Head of caudate nucleus (tissue), 42 donors: Measurements from ENCODE around the gene AFAP1.
A peak's percentile ranks its signal among the peaks of the same experiment; 100 is the strongest.

Experiments used
- DNase-seq, 42 donors: peaks; one replicate each; pipeline versions ENCODE4 v3.0.0 to v3.0.0-alpha.2; 2020 to 2021; ENCODE audit warnings: mixed read lengths in 7 of 42
- intact Hi-C: fragments of 100-400 bp; cut with DNase I; formaldehyde crosslinking; loops from one replicate; pipeline ENCODE4 v1.15.0; 2022

Gene AFAP1

DNA sequence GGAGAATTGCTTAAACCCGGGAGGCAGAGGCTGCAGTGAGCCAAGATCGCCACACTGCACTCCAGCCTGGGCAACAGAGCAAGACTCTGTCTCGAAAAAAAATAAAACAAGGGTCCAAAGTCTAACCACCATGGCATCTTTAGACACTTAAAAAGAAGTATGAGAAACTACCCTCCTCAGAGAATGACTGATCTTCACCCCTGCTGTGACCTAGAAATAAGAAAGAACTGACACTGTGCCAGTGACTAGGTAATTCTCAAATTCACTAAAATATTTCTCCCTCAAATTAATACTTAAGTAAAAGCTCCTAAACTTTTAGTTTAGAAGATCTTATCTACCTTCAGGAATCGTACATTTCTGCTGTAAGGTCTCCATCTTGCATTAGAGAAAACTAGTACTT, 80.3 kb downstream of the AFAP1 start:
- no peak for DNase-seq
- intact Hi-C loops = no loop called here

DNA sequence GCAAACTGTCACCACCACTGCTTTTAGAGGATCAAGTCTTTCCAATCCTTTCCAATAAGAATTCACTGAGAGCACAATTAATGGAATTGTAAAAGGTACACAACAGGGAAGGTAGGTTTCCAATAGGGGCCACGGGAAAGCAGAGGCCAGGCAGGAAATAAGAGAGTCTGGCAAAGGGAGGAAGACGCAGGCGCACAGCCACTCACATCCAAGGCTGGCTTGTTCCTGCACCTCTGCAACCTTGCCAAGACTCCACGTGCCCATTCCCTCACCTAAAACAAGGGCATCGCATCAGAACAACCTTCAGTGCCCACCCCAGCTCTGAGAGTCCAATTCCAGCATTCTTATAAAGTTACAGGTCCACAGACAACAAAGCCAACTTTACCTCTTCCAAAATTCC, 81.2 kb downstream of the AFAP1 start:
- intact Hi-C loops = no loop called here
- DNase-seq = no peak

DNA sequence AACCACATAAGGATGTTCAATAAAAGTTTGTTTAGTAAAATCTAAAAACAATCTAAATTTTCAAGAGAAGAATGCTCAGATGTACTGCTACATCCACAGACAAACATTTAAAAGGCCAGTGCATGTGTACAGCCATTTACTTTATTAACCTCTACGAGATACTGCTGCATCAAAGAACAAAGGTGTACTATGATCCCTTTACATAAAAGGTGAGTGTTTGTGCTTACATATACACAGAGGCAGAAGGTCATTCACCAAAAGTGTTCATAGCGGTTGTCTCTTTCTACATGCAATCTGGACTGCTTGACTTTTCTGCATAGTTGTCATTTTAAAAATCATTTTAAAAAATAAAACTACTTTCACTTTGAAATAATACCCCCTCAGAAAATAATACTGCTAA, 81.7 kb downstream of the AFAP1 start:
- intact Hi-C loops = no loop called here
- no peak for DNase-seq

DNA sequence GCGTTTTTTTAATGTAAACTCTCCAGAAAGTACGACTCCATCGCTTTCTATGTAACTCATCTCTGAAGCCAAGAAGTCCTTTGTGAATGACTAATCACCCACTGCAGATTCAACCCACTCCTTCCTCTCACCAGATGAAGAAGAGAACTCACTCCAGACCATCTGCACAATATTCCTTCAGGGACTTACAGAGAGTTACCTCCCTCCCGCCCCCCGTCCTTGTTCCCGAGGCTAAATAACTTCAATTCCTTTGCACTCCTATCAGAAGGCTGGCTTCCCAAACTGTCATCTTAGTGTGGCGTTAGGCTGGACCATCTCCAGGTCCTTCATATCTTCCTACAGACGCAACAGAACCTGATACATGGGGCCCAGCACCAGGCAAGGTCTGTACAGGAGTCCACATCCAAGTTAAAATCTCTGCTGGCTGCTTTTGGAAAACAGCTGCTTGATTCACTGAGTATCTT, 82.4 kb downstream of the AFAP1 start:
- intact Hi-C loops = no loop called here
- peak in 1 of 42 donors; percentile 42 for DNase-seq

DNA sequence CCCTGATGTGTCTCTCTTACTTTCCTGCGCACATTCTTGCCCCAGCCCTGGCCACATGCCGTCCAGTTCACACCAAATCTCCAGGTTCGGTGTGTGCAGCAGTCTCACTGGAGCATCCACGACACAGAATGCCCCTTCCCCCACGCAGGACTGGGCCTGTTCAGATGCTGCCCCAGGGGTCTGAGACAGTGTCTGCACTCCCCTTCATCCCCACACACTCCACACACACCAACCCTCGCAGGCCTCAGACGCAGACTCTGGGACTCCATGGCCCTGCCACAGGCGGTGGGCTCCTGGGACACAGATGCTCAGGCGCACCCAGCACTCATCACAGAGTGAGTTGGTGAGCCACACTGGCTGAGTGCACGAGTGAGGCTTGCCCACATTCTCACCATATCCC, 83.9 kb downstream of the AFAP1 start:
- DNase-seq = no peak
- intact Hi-C loops = no loop called here

DNA sequence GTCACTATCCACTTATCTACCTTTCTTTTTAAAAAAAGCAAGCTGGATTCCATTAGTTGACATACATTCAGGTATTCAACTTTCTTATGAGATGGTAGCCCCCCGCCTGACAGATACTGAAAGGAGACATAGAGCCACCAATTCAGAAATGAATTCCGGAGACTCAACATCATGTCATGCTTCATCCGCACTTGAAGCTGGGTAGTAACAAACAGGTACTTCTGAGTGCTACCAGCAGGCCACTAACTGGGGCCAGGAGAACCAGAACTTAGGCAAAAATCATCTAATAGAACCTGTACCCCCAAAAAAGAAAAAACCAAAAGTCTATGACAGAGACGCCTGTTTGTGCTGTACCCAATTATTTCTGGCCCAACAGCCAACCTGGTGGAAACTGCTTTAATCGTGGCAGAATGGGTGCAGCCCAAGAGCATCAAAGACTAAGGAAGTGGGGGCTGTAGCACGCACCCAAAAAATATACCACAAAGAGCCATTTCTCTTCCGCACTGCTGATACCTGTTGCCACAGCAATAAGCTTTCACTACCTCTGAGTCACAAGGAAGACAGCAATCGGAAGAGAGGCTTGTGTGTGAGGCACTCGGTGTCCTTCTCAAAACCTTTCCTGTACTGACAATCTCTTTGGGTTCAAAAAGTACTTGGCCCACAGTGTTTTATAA, 84.8 kb downstream of the AFAP1 start:
- no peak for DNase-seq
- intact Hi-C loops = no loop called here

DNA sequence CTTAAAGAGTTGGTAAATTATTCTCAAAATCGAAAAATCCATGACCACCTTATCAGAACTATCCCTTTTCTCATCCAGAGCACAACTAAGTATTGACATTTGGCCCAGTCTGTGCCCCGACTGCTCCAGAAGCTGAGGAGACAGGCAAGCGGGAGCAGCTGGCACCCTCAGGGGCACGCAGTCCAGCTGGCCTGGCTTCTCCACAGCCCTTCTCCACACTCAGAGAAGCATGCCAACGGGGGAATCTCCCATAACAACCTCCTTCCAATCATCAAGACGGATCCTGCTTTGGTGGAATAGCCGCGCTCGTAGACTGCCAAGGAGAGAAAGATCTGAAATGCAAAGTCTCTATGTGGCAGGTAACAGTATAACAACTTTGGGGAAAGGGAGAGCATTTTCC, 85.4 kb downstream of the AFAP1 start:
- intact Hi-C loops = no loop called here
- DNase-seq = peak in 26 of 42 donors; percentile 17 to 65 (median 38)

DNA sequence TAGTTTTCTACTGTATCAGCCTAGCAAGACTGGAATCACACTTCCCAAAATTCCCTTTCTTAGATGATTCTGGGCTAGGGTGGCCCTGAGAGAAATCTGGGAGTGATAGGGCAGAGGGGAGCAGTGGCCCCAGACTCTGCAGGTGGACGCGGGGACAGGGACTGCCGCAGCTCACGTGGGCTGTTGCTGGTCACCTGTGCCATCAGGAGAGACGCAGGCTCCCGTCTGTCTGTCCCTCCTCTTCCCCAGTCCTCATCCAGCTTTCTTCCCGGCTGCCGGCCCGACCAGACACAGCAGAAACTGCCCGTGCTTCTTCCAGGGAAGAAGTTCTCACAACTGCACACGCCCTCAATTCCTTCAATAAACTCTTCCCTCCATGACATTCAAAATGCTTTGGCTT, 86.4 kb downstream of the AFAP1 start:
- intact Hi-C loops = no loop called here

DNA sequence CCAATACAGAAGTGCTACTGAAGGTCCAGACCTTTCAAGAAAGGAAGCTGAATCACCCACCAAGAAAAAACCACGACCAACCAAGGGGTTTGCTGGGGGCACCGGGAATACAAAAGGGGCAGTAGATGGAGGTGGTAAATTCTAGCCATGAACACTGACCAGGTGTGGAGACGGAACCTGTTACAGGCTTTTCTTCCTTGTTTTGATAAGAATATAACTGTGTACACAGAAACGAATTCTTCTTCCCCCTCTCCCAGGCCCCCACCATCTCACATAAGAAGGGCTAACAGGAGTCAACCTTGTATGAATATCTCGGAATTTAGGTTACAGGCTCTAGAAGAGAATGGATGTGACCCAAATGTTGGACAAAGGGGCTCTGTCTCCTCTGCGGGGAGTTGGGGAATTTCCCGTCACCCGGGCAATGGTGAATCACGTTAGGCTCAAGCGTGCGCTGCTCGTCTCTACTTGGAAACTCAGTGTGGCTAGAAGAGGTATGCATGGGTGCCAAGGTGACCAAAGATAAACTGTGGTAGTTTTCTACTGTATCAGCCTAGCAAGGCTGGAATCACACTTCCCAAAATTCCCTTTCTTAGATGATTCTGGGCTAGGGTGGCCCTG, 87.0 kb downstream of the AFAP1 start:
- intact Hi-C loops = no loop called here
- peak in 7 of 42 donors; percentile 24 to 72 (median 38) for DNase-seq

More for the DNA sequence above, 86.4 kb downstream of the AFAP1 start:
- DNase-seq = no peak

DNA sequence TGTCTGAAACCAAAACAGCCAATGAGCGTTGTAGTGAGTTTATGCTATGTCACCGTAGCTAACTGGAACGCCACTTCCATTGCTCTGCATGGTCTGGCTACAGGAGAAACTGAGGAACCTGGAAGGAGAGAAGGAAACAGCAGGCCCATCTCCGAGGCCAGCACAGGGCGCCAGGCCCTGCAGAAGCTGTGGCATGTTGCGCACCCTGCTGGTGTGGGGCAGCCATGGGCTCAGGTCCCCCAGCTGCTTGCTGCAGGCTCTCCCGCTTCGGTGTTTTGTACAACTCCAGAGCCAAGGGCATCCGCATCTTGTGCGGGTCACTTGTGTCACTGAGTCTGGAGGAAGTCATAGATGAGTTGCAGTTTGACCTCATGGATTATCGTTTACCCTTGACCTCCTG, 89.2 kb downstream of the AFAP1 start:
- no peak for DNase-seq

DNA sequence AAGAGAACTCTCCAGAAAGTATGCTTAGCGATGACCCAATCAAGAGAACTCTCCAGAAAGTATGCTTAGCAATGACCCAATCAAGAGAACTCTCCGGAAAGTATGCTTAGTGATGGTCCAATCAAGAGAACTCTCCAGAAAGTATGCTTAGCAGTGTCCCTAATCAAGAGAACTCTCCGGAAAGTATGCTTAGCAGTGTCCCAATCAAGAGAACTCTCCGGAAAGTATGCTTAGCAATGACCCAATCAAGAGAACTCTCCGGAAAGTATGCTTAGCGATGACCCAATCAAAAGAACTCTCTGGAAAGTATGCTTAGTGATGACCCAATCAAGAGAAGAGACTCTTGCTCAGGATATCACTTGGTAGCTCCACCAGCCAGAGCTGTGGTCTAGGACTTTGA, 92.5 kb downstream of the AFAP1 start:
- no peak for DNase-seq

More for the DNA sequence above, 89.2 kb downstream of the AFAP1 start:
- intact Hi-C loops = no loop called here

DNA sequence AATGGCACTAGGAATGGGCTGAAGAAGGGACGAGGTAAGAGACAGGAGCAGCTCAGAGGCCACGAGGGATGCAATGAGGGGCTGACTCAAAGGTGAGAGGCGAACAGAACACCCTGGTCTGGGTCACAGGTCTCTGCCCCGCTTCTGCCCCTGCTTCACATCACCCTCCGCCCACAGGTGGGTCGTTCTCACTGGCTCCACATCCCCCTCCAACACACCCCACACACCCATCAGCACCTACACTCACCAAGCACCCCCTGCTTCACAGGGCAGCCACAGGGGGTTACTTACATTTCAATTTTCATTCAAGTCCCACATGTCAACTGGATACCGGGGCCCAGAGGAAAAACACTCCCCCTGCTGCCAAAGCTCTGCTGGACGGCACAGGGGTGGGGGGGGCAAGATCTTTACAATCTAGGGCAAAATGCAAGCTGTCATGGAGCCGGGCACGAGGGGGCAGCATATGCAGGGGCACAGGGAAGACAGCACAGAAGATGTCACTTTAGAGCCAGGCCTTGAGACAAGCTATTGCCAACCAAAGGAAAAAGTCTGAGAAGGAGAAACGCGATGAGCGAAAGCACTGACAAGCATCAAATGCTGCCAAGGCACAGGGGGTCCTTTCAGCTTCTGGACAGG, 94.0 kb downstream of the AFAP1 start:
- intact Hi-C loops = no loop called here
- DNase-seq = peak in 6 of 42 donors; percentile 30 to 55 (median 53)

More for the DNA sequence above, 92.5 kb downstream of the AFAP1 start:
- intact Hi-C loops = no loop called here

DNA sequence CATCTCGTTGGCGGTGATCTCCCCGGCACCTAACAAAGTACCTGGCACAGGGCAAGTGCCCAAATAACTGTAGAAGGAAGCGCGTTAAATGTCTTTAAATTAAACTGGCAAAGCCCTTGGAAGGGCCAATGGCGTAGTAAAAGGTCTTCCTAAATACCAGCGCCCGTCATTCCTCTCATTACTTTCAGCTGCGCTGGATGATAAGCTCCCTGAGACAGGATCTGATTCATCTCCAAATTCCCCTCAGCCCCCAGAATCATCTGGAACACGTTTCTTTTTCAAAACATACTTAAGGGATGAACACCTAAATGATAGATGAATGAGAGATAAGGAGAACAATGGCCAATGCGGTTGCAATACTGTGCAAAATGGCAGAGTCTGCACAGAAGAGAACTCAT, 95.1 kb downstream of the AFAP1 start:
- intact Hi-C loops = no loop called here
- DNase-seq = no peak

DNA sequence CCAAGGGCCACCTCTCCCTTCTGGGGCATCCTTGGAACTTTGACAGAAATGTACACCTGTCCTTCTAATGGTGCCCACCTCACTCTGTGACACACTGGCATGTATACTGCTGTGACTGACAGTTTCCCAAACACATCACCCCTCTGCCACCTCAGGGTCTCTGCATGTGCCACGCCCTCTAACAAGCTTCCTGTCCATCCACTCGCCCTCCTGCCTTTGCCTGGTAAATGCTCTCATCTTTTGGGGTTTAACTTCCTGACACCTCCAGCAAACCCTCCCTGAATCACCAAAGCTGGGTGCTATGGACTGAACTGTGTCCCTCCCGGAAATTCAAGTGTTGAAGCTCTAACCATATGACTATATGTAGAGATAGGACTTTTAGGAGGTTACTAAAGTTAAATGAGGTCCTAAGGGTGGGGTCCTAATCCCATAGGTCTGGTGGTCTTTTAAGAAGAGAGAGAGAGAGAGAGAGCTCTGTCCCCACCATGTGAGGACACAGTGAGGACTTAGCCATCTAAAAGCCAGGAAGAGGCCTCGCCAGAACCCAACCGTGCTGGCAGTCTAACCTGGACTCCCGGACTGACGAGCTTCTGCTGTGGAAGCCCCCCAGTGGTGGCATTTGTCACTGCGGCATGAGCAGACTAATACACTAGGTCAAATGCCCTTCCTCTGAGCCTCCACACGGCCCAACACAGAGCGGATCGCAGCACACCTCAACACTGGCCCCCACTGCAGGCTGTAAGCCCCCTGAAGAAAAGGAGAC, 95.6 kb downstream of the AFAP1 start:
- intact Hi-C loops = no loop called here

DNA sequence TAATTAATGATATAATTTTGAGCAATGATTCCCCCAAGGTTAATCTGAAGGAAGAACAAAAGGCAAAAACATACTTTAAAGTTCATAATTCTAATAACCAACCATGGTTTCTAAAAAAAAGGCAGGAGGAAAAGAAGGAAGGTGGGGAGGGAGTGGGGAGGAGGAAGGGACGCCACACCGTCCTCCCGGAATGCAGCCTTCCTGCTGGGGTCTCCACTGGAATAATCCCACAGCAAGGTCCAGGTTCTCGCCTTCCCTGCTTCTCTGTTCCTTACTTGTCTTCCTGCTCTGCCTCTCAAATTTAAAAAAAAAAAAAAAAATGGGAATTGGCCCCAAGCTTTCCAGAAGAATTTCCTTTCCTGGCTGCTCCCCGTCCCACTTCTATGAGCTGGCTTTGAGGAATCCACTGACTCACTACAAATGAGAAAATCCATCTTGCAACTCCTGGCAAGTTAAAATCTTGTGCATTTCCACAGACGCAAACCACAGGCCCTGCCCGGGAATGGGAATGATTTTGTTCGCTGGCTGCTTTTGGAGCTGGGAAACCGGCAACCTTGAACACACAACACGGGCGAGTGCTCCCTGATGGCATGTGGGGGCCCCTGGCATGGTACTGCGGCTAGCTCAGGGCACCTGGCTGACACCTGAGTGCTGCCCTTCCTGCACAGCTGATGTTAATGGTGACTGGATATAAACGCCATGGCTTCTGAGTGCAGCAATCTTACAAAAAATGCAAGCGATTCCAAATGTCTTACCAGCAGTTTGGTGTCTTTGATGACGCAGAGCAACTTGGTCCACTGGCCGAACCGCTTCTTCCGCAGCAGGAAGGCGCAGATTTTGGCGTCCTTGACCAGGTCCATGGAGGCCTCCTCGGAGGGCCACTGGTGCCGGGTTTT, 97.0 kb downstream of the AFAP1 start:
- intact Hi-C loops = no loop called here
- no peak for DNase-seq

More for the DNA sequence above, 95.6 kb downstream of the AFAP1 start:
- peak; percentile 29 to 85 (median 68) for DNase-seq

DNA sequence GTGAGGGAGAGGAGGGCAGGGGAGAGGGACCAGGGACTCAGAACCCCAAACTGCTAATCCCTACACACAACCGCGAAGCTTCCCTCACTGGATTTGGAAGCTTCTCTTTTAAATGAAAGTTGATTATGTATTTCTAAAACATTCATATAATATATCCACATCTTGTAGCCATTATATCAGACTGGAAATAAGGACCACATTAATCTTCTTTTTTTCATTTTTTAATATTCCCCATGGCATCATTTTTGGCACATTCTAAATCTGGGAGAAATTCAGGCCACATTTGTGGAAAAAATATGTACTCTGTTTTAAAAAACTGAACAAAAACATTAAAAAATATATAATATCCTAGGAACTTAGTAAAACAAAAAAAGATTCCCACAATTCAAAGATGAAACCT, 97.8 kb downstream of the AFAP1 start:
- intact Hi-C loops = no loop called here
- DNase-seq = no peak

DNA sequence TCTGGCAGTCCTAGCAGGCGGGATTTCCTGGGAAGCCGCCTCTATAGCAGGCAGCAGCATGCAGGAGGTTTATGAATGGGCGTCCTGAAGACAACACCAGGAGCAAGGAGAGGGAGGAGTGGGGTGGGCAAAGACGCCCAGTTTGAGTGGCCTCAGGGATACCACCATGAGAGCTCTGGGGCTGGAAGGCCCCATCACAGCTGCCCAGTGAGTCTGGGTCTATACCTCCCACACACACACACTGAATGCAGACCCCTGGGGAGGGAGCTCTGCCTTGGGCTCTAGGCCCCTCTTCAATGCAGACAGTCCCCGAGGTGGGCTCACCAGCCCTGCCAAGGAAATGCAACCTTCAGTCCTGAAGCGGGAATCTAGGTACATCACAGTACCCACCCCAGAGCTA, 98.6 kb downstream of the AFAP1 start:
- intact Hi-C loops = no loop called here

DNA sequence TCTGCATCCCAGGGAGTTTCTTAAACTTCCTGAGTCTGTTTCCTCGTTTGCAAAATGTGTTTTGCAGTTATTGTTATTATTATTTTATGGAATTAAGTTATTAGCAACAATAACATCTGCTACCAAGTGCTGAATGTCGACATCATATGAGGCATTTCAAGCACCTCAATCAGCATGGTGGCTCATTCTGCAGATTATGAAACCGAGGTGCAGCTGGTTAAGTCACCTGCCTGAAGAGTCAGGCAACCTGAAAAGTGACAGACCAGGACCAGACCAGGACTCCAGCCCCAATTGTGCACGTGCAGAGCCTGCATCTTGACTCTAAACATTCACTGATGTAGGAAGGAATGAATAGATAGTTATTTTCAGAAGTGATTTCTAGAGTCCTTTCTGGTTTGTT, 99.8 kb downstream of the AFAP1 start:
- DNase-seq = no peak
- intact Hi-C loops = no loop called here

More for the DNA sequence above, 98.6 kb downstream of the AFAP1 start:
- no peak for DNase-seq
